Stimulated activated CD8-positive, alpha-beta memory T cell treated with anti-CD3 and anti-CD28 coated beads, Interleukin-7, amount 100 ng/mL, for 48 hours (primary cell): ENCODE results near the gene TMEM141.
A peak's percentile ranks its signal among the peaks of the same experiment; 100 is the strongest.
"Not testable (repeated sequence)": the region's sequence is repeated elsewhere in the genome, so short reads cannot be mapped to it uniquely, and the experiment has no call there.

Source experiments
- DNase-seq, 2 donors: peaks; one replicate each; pipeline ENCODE4 v3.0.0-alpha.2; 2020; ENCODE audit warnings: low read depth in 1 of 2; ENCODE audit errors: extremely low read depth in 1 of 2

TMEM141 gene

GRCh38 chr9:136792321-136793085 lies 1.4 kb downstream of the TMEM141 start:
- DNase-seq: no peak

GRCh38 chr9:136793086-136793946 lies 2.2 kb downstream of the TMEM141 start:
- DNase-seq: no peak

- no peak for DNase-seq
These were observed 3.3 kb downstream of the TMEM141 start for GRCh38 chr9:136794281-136794999.

GRCh38 chr9:136795000-136795348 lies 3.8 kb downstream of the TMEM141 start:
- DNase-seq: no peak

- DNase-seq: no peak
These were observed 5.2 kb downstream of the TMEM141 start, which contains the start of gene CCDC183 for GRCh38 chr9:136796238-136796774. CCDC183 (plus strand) TSS chr9:136796338; CDS start chr9:136796398, 60 bp downstream.

- not testable (repeated sequence) for DNase-seq
These were observed 5.7 kb downstream of the TMEM141 start for GRCh38 chr9:136796775-136797347.

- DNase-seq: no peak
These were observed 7.5 kb downstream of the TMEM141 start for GRCh38 chr9:136798708-136799078.

GRCh38 chr9:136799079-136799853 lies 8.1 kb downstream of the TMEM141 start:
- DNase-seq: no peak

- peak; percentile 77 to 85 for DNase-seq
These were observed 8.9 kb downstream of the TMEM141 start for GRCh38 chr9:136799854-136800657.

- no peak for DNase-seq
These were observed 11.2 kb downstream of the TMEM141 start for GRCh38 chr9:136802321-136802720.

- not testable (repeated sequence) for DNase-seq
These were observed 11.9 kb downstream of the TMEM141 start for GRCh38 chr9:136803009-136803550.

- no peak for DNase-seq
These were observed 12.7 kb downstream of the TMEM141 start for GRCh38 chr9:136803551-136804508.

GRCh38 chr9:136804509-136805206 lies 13.5 kb downstream of the TMEM141 start:
- no peak for DNase-seq

GRCh38 chr9:136805207-136805740 lies 14.1 kb downstream of the TMEM141 start:
- DNase-seq: no peak

GRCh38 chr9:136806067-136806466 lies 14.9 kb downstream of the TMEM141 start:
- DNase-seq: no peak

GRCh38 chr9:136806631-136807201 lies 15.6 kb downstream of the TMEM141 start:
- no peak for DNase-seq
